ENCODE data around the gene ZNF385D.

The ZNF385D gene

GRCh38 chr3:21734746-21735145, 16.3 kb downstream of the ZNF385D start:
- TF ChIP-seq CTCF (conservative IDR thresholded peaks at IDR 0.05): no peak
- no peak overlapping the region for H3K27ac ChIP-seq

GRCh38 chr3:21729888-21730459, 21.0 kb downstream of the ZNF385D start:
- no peak overlapping the region for H3K27ac ChIP-seq
- no peak for TF ChIP-seq CTCF (conservative IDR thresholded peaks at IDR 0.05)

GRCh38 chr3:21729331-21729730, 21.7 kb downstream of the ZNF385D start:
- no peak for TF ChIP-seq CTCF (conservative IDR thresholded peaks at IDR 0.05)
- no peak overlapping the region for H3K27ac ChIP-seq

GRCh38 chr3:21722768-21723167, 28.2 kb downstream of the ZNF385D start:
- no peak for TF ChIP-seq CTCF (conservative IDR thresholded peaks at IDR 0.05)

GRCh38 chr3:21722301-21722700, 28.7 kb downstream of the ZNF385D start:
- no peak overlapping the region for H3K27ac ChIP-seq
- no peak for TF ChIP-seq CTCF (conservative IDR thresholded peaks at IDR 0.05)

More at GRCh38 chr3:21722768-21723167, 28.2 kb downstream of the ZNF385D start:
- no peak overlapping the region for H3K27ac ChIP-seq

- no peak overlapping the region for H3K27ac ChIP-seq
- TF ChIP-seq CTCF (conservative IDR thresholded peaks at IDR 0.05): no peak
Observed at GRCh38 chr3:21718943-21719591, 31.9 kb downstream of the ZNF385D start.

- TF ChIP-seq CTCF (conservative IDR thresholded peaks at IDR 0.05): no peak
- no peak overlapping the region for H3K27ac ChIP-seq
Observed at GRCh38 chr3:21718161-21718765, 32.7 kb downstream of the ZNF385D start.

Measured in VCaP (cell line).